WI38 (cell line): ENCODE results near the gene ABCG4.

Source experiments
- H3K4me3 ChIP-seq: 2 replicates; pipeline ENCODE4 v1.5.1; 2011; ENCODE audit warnings: low read depth, mild to moderate bottlenecking, control low read depth, low read length
- TF ChIP-seq, protein P1 (sequence below): IDR thresholded peaks from 2 replicates; pipeline ENCODE4 v1.5.1; 2012; ENCODE audit warnings: low read depth, mild to moderate bottlenecking, control low read depth, low read length

Gene ABCG4

GRCh38 chr11:119106564-119107537, 42.0 kb upstream of the ABCG4 start, which contains the start of gene C2CD2L:
TSS of gene C2CD2L (plus strand) at chr11:119107344. CDS start at chr11:119107742, 398 bp downstream.
- peak within 1 kb of the TSS; percentile 76 for H3K4me3 ChIP-seq
- TF ChIP-seq, protein P1, sequence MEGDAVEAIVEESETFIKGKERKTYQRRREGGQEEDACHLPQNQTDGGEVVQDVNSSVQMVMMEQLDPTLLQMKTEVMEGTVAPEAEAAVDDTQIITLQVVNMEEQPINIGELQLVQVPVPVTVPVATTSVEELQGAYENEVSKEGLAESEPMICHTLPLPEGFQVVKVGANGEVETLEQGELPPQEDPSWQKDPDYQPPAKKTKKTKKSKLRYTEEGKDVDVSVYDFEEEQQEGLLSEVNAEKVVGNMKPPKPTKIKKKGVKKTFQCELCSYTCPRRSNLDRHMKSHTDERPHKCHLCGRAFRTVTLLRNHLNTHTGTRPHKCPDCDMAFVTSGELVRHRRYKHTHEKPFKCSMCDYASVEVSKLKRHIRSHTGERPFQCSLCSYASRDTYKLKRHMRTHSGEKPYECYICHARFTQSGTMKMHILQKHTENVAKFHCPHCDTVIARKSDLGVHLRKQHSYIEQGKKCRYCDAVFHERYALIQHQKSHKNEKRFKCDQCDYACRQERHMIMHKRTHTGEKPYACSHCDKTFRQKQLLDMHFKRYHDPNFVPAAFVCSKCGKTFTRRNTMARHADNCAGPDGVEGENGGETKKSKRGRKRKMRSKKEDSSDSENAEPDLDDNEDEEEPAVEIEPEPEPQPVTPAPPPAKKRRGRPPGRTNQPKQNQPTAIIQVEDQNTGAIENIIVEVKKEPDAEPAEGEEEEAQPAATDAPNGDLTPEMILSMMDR, result no peak

GRCh38 chr11:119107538-119108145, 41.2 kb upstream of the ABCG4 start:
- H3K4me3 ChIP-seq, result peak overlapping the region; percentile 76
- TF ChIP-seq, protein P1, result no peak

GRCh38 chr11:119108146-119108856, 40.6 kb upstream of the ABCG4 start:
- TF ChIP-seq, protein P1, result no peak
- H3K4me3 ChIP-seq, result peak overlapping the region; percentile 76

DNA sequence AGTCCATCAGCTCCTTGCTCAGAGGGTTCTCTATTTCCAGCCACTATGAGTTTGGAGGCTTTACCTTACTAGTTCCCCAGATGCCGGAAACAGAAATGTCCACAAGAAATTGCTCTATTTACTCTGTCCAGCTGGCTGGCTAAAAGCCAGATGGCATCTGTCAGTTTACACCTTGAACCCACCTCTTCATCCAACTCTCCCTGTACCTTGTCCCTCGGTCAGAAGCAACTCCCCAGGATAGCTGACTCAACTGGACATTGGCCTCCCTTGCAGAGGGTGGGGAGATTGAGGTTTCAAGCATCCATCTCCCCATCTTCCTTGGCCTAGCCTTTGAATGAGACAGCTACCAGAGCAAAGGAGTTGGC, 40.0 kb upstream of the ABCG4 start:
- TF ChIP-seq, protein P1, result no peak
- peak overlapping the region; percentile 76 for H3K4me3 ChIP-seq

GRCh38 chr11:119109843-119110242, 39.0 kb upstream of the ABCG4 start:
- no peak overlapping the region for H3K4me3 ChIP-seq
- TF ChIP-seq, protein P1, result no peak

- TF ChIP-seq, protein P1, result no peak
- H3K4me3 ChIP-seq, result no peak overlapping the region
Measured at GRCh38 chr11:119110439-119110838, 38.4 kb upstream of the ABCG4 start.
